Loucy (cell line): ENCODE results near the gene STK33.

Experiments used
- CTCF ChIP-seq: fragments of 200-600 bp; sonication (generic); conservative IDR thresholded peaks from 2 replicates; pipeline ENCODE4 v1.5.1; 2014; ENCODE audit warnings: mild to moderate bottlenecking, antibody characterized with exemption, low read length
- EZH2phosphoT487 ChIP-seq: fragments of 200-600 bp; IDR thresholded peaks from 2 replicates; pipeline ENCODE4 v1.6.1; 2018; ENCODE audit warnings: antibody characterized with exemption, mild to moderate bottlenecking, moderate library complexity, borderline replicate concordance

- no peak for TF ChIP-seq CTCF
- no peak for TF ChIP-seq EZH2phosphoT487
These were observed 203.0 kb downstream of the STK33 start for GRCh38 chr11:8390851-8391612.
